ENCODE results near the gene SYPL2.

The SYPL2 gene

GRCh38 chr1:109492779-109493178 is 26.4 kb downstream of the SYPL2 start:
- DNase-seq (ENCODE audit: low spot score) = no peak

DNA sequence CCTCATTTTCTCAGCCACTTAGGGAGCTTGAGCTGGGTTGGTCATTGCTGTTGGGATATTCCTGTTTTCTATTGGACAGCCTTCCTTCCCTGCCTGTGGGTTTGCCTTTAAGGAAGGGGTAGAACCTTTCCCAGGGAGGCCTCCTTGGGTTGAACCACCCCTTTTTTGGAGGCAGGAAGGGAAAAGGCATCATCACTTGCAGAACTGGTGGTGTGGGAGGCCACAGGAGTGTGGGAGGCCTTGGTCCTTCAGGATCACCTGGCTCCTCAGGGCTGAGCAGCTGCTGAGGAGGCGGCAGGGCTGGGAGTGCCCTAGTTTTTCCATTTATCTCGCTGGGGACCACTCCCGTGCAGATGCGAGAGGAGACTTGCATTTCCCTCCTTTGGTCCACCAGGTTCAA is 26.9 kb downstream of the SYPL2 start:
- no peak for DNase-seq (ENCODE audit: low spot score)

DNA sequence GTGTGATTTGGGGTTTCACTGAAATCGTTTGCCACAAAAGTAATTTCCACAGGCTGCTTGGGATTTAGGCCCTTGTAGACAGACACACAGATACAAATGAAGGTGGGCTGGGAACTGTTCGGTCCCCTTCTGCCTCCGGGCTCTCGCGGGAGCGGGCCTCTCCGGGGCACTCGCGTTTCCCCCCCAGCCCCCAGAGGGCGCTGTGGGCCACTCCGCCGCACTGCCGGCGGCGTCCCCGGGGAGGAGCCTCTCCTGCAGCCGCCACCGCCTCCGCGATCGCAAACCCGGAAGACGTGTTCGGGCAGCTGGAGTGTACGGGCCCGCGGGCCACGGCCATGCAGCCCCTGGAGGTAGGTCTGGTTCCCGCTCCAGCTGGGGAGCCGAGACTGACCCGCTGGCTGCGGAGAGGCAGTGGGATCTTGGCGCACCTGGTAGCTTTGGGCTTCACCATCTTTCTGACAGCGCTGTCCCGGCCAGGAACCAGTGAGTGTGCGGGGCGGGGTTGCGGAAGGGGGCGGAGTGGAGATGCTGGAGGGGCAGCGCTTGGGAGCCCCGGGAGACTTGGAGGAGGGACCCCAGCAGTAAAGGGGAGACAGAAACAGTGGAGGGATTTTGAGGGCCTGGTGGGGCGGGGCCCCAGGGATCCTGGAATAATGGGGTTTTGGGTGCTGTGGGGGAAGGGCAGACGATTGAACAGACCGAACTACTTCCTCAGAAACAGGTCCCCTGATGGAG is 27.6 kb downstream of the SYPL2 start, which contains the start of gene CYB561D1:
TSS of gene CYB561D1 (plus strand) at position 290 of the 735 bp plus-strand sequence. CDS start at position 336, 46 bp downstream.
- DNase-seq (ENCODE audit: low spot score) = peak; percentile 95

DNA sequence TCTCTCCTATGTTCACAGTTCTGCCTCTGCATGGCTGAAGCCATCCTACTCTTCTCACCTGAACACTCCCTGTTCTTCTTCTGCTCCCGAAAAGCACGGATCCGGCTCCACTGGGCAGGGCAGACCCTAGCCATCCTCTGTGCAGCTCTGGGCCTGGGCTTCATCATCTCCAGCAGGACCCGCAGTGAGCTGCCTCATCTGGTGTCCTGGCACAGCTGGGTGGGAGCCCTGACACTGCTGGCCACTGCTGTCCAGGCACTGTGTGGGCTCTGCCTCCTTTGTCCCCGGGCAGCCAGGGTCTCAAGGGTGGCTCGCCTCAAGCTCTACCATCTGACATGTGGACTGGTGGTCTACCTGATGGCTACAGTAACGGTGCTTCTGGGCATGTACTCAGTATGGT is 29.4 kb downstream of the SYPL2 start:
- no peak for DNase-seq (ENCODE audit: low spot score)

GRCh38 chr1:109497449-109498160 is 31.3 kb downstream of the SYPL2 start:
- DNase-seq (ENCODE audit: low spot score) = no peak

GRCh38 chr1:109498161-109498801 is 31.9 kb downstream of the SYPL2 start:
- DNase-seq (ENCODE audit: low spot score) = peak; percentile 72

DNA sequence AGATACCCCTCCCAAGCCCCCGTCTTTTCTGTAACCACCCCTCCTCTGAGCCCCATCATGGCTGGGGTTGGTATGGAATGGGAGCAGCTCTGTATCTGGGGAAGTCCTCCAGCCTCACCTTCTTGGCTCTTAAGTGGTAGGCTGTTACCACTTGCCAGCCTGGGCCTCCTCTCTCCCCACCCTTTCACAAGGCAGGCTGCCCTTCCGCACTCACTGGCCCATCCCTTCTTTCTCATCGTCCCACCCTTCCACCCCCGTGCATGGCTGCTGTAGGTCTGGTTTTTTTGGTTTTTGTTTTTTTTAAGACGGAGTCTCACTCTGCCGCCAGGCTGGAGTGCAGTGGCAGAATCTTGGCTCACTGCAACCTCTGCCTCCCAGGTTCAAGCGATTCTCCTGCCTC is 32.7 kb downstream of the SYPL2 start:
- no peak for DNase-seq (ENCODE audit: low spot score)

GRCh38 chr1:109499661-109500536 is 33.6 kb downstream of the SYPL2 start:
- peak; percentile 53 for DNase-seq (ENCODE audit: low spot score)

DNA sequence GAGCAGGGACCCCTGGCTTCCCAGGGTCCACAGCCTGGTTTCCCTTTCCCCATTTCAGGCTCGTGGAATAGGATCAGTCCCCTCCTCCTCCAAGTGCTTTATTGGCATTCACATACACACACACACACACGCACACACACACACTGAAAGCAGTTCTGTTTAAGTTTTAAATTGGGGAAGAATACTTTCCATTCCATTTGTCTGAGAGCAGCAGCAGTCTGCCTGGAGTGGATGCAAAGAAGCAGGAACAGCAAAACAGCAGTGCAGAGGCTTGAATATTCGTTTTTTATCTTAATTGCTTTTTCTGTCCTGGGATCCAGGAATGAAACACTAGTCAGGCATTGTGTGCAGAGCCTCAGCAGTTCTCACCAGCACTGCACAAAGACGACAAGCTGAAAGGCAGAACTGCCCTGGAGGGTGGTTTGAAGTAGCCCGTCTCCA is 34.6 kb downstream of the SYPL2 start:
- DNase-seq (ENCODE audit: low spot score) = no peak

GRCh38 chr1:109501644-109502363 is 35.5 kb downstream of the SYPL2 start:
- DNase-seq (ENCODE audit: low spot score) = no peak

- no peak for DNase-seq (ENCODE audit: low spot score)
These were observed 36.1 kb downstream of the SYPL2 start for GRCh38 chr1:109502364-109502851.

DNA sequence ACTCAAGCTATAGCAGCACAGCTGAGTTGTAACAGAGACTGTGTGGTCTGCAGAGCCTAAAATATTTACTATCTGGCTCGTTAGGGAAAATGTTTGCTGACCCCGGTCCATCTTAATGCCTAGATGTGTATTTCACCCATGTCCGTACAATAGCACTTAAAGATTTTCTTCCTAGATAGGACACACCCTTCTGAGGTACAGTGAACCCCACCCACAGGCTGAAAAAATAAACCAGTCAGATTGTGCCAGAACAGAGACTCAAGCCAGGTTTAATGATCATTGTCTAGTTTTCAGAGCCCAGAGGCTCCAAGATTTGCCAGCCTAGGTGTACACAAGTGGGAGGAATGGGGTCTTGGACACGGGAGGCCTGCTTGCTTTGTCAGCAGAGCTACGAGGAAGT is 37.6 kb downstream of the SYPL2 start:
- no peak for DNase-seq (ENCODE audit: low spot score)

DNA sequence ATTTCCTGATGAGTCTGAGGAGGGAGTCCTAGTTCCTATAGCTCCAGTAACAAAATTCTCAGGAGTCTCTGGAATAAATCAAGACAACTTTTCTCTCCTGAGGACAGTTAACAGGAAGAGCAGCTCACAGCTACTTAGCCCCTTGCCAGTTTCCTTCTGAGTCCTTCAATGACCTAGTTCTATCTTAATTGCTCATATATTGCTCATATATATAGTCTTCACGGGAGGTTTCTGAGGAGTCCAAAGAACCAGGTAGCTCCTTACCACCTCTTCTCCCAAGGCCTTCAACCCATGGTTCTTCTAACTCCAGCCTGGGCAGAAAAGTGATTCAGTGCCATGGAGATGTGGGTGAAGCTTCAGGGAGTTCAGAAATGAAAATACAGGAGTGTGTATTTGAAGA is 38.6 kb downstream of the SYPL2 start:
- DNase-seq (ENCODE audit: low spot score) = no peak

GRCh38 chr1:109508001-109508872 is 41.9 kb downstream of the SYPL2 start:
- DNase-seq (ENCODE audit: low spot score) = no peak

DNA sequence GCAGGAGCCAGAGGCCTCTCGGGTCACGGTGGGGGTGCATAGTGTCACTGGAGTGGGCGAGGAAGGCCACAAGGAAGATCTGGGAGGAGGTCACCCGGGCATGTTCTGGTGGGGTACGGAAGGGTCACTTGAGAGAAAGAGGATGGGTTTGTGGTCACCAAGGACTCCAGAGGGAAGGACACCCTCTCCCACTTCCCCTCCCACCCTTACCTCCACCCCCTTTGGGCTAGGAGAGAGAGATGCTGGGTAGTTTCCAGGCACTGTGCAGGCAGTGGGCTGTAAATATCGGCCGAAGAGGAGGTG is 42.5 kb downstream of the SYPL2 start:
- no peak for DNase-seq (ENCODE audit: low spot score)

- DNase-seq (ENCODE audit: low spot score) = peak; percentile 94
These were observed 43.1 kb downstream of the SYPL2 start, which contains the start of gene AMIGO1 for GRCh38 chr1:109509176-109510134. TSS of gene AMIGO1 (minus strand) at chr1:109509727. CDS start at chr1:109508912, 815 bp downstream.

GRCh38 chr1:109513110-109513710 is 46.9 kb downstream of the SYPL2 start:
- DNase-seq (ENCODE audit: low spot score) = no peak

- DNase-seq (ENCODE audit: low spot score) = no peak
These were observed 48.5 kb downstream of the SYPL2 start for GRCh38 chr1:109514846-109515245.

GRCh38 chr1:109516872-109517271 is 50.5 kb downstream of the SYPL2 start:
- DNase-seq (ENCODE audit: low spot score) = no peak
